SK-N-SH (cell line): Measurements from ENCODE around the gene MACROD2. TPM values are rescaled to one million over a fixed set of nuclear protein-coding genes. Genes with fewer than 3 reads are reported as not detected.

Source experiments
- CTCF ChIA-PET: fragments of 300-600, 350-600 bp; formaldehyde crosslinking; extraction: SDS; loops from one replicate; lab custom pipeline; 2021; lab: Yijun Ruan, JAX
- POLR2A ChIA-PET: fragments of 350-600 bp; sonication (Branson Sonifier 250); formaldehyde crosslinking; extraction: SDS; loops from one replicate; lab custom pipeline; 2020; ENCODE audit warnings: antibody characterized with exemption, inconsistent platforms; lab: Yijun Ruan, JAX
- DNase-seq: peaks from one replicate; pipeline ENCODE4 v3.0.0; 2012
- H2AFZ ChIP-seq: fragments of 200-600 bp; sonication (generic); 2 replicates; pipeline ENCODE4 v1.8.1; 2016; ENCODE audit warnings: antibody characterized with exemption, mild to moderate bottlenecking, low read depth
- H3F3A ChIP-seq: fragments of 200-600 bp; sonication (generic); replicated peaks from 2 replicates; pipeline ENCODE3; 2016; ENCODE audit warnings: antibody characterized with exemption, mild to moderate bottlenecking; ENCODE audit not compliant: insufficient read depth
- H3K27ac ChIP-seq, 2 experiments: fragments of 200-500 bp in 1 of 2; fragments of 200-600 bp in 1 of 2; sonication (Bioruptor generic) in 1 of 2; sonication (generic), shearing (Covaris generic) in 1 of 2; 2 replicates each; pipeline versions ENCODE4 v1.5.1 to v1.6.1; 2014 to 2016; ENCODE audit warnings: low read depth in 2 of 2, inconsistent platforms in 1 of 2, low read length in 1 of 2, mild to moderate bottlenecking in 1 of 2, mixed read lengths in 1 of 2
- H3K27me3 ChIP-seq: fragments of 200-600 bp; sonication (generic), shearing (Covaris generic); 2 replicates; pipeline ENCODE4 v1.6.1; 2016; ENCODE audit warnings: mixed run types; ENCODE audit not compliant: insufficient read depth
- H3K36me3 ChIP-seq, 2 experiments: fragments of 200-500 bp in 1 of 2; fragments of 200-600 bp in 1 of 2; sonication (Bioruptor generic) in 1 of 2; sonication (generic) in 1 of 2; replicated peaks in 1 of 2; 2 replicates each; pipeline versions ENCODE3 to v1.5.1; 2014 to 2016; ENCODE audit warnings: low read length in 1 of 2, mild to moderate bottlenecking in 1 of 2; ENCODE audit not compliant: insufficient read depth in 2 of 2, control insufficient read depth in 1 of 2
- H3K4me1 ChIP-seq, 2 experiments: fragments of 200-500 bp in 1 of 2; fragments of 200-600 bp in 1 of 2; sonication (Bioruptor generic) in 1 of 2; sonication (generic), shearing (Covaris generic) in 1 of 2; 2 replicates each; pipeline versions ENCODE4 v1.5.1 to v1.6.1; 2014 to 2016; ENCODE audit warnings: low read depth in 1 of 2, low read length in 1 of 2, mixed run types in 1 of 2; ENCODE audit not compliant: insufficient read depth in 2 of 2, control insufficient read depth in 1 of 2
- H3K4me2 ChIP-seq: fragments of 200-600 bp; sonication (generic), shearing (Covaris generic); 2 replicates; pipeline ENCODE4 v1.6.1; 2017; ENCODE audit warnings: mixed run types
- H3K4me3 ChIP-seq, 2 experiments: fragments of 200-500 bp in 1 of 2; fragments of 200-600 bp in 1 of 2; sonication (Bioruptor generic) in 1 of 2; sonication (generic), shearing (Covaris generic) in 1 of 2; 2 replicates each; pipeline versions ENCODE4 v1.5.1 to v1.8.1; 2014 to 2016; ENCODE audit warnings: low read depth in 2 of 2, inconsistent platforms in 1 of 2, low read length in 1 of 2, mild to moderate bottlenecking in 1 of 2, mixed read lengths in 1 of 2, moderate library complexity in 1 of 2
- H3K79me2 ChIP-seq: fragments of 200-600 bp; sonication (generic); 2 replicates; pipeline ENCODE4 v1.8.1; 2017; ENCODE audit warnings: mild to moderate bottlenecking; ENCODE audit not compliant: insufficient read depth
- H3K9ac ChIP-seq: fragments of 200-600 bp; sonication (generic); 2 replicates; pipeline ENCODE4 v1.6.1; 2017; ENCODE audit warnings: mixed run types
- H3K9me2 ChIP-seq: fragments of 200-600 bp; sonication (generic); 2 replicates; pipeline ENCODE4 v1.6.1; 2017; ENCODE audit warnings: mixed run types
- H3K9me3 ChIP-seq: fragments of 200-600 bp; sonication (generic); 2 replicates; pipeline ENCODE4 v1.6.1; 2017; ENCODE audit warnings: mixed run types, mild to moderate bottlenecking, moderate library complexity
- H4K20me1 ChIP-seq: fragments of 200-600 bp; sonication (generic); 2 replicates; pipeline ENCODE4 v1.6.1; 2017; ENCODE audit warnings: mild to moderate bottlenecking, mixed run types; ENCODE audit not compliant: insufficient read depth
- CHD2 ChIP-seq: fragments of 150-350 bp; IDR thresholded peaks from 2 replicates; pipeline ENCODE4 v1.6.1; 2018; ENCODE audit warnings: low read length; ENCODE audit not compliant: partially characterized antibody
- EP300 ChIP-seq, 2 experiments: IDR thresholded peaks; 2 replicates each; pipeline versions ENCODE4 v1.4.0 to v1.6.1; 2012; ENCODE audit warnings: borderline replicate concordance in 1 of 2, low read depth in 1 of 2, low read length in 1 of 2
- EZH2phosphoT487 ChIP-seq: fragments of 200-600 bp; sonication (generic); IDR thresholded peaks from 2 replicates; pipeline ENCODE4 v1.6.1; 2017; ENCODE audit warnings: low read depth, mixed run types, mild to moderate bottlenecking, antibody characterized with exemption, moderate library complexity, borderline replicate concordance
- FOSL2 ChIP-seq: IDR thresholded peaks from 2 replicates; pipeline ENCODE4 v1.4.0; 2012; ENCODE audit warnings: low read depth, mild to moderate bottlenecking, moderate library complexity, borderline replicate concordance
- FOXJ3 ChIP-seq: sonication (generic); formaldehyde crosslinking; IDR thresholded peaks from 2 replicates; pipeline ENCODE4 v1.5.1; 2020; ENCODE audit warnings: mild to moderate bottlenecking, missing genetic modification reagents
- JUND ChIP-seq: IDR thresholded peaks from 2 replicates; pipeline ENCODE4 v1.4.0; 2012
- MEF2A ChIP-seq: IDR thresholded peaks from 2 replicates; pipeline ENCODE4 v1.4.0; 2012; ENCODE audit warnings: low read depth, borderline replicate concordance
- POLR2AphosphoS5 ChIP-seq: IDR thresholded peaks from 2 replicates; pipeline ENCODE4 v1.6.1; 2012; ENCODE audit warnings: low read depth, low read length
- RAD21 ChIP-seq: IDR thresholded peaks from 2 replicates; pipeline ENCODE4 v1.6.1; 2012; ENCODE audit warnings: mild to moderate bottlenecking, low read length
- REST ChIP-seq: IDR thresholded peaks from 2 replicates; pipeline ENCODE4 v1.6.1; 2012; ENCODE audit warnings: mild to moderate bottlenecking, low read depth, low read length, moderate library complexity
- RFX5 ChIP-seq: IDR thresholded peaks from 2 replicates; pipeline ENCODE4 v1.6.1; 2012; ENCODE audit warnings: mild to moderate bottlenecking, improper control_type of control experiment, low read length
- SIN3A ChIP-seq: IDR thresholded peaks from 2 replicates; pipeline ENCODE4 v1.6.1; 2012; ENCODE audit warnings: low read depth, mild to moderate bottlenecking, low read length, moderate library complexity, borderline replicate concordance
- TAF1 ChIP-seq: IDR thresholded peaks from 2 replicates; pipeline ENCODE4 v1.6.1; 2012; ENCODE audit warnings: low read depth, mild to moderate bottlenecking, low read length, moderate library complexity, borderline replicate concordance
- TCF12 ChIP-seq: IDR thresholded peaks from 2 replicates; pipeline ENCODE4 v1.4.0; 2012
- TEAD4 ChIP-seq: IDR thresholded peaks from 2 replicates; pipeline ENCODE4 v1.4.0; 2012; ENCODE audit warnings: mild to moderate bottlenecking, borderline replicate concordance; ENCODE audit not compliant: insufficient read depth
- YY1 ChIP-seq: IDR thresholded peaks from 2 replicates; pipeline ENCODE4 v1.4.0; 2012; ENCODE audit warnings: low read depth, mild to moderate bottlenecking
- ZBTB33 ChIP-seq: IDR thresholded peaks from 2 replicates; pipeline ENCODE4 v1.4.0; 2012; ENCODE audit warnings: low read depth, borderline replicate concordance
- WGBS: methylation state at CpG from one replicate; pipeline ENCODE4 v1.1.6; 2017; ENCODE audit warnings: low lambda C conversion rate; 5-methylcytosine and 5-hydroxymethylcytosine counted together
- polyA plus RNA-seq, 3 experiments: library from polyadenylated mRNA; depleted of rRNA; stranded (reverse); fragments of >200 nt; gene quantifications; 2 replicates each; pipeline ENCODE4 v1.2.3, GENCODE V29; 2012
- TF ChIP-seq, protein P1 (sequence below): fragments of 150-350 bp; IDR thresholded peaks from 2 replicates; pipeline ENCODE4 v1.6.1; 2016; ENCODE audit warnings: mild to moderate bottlenecking, low read depth, low read length
- TF ChIP-seq, protein P2 (sequence below): IDR thresholded peaks from 2 replicates; pipeline ENCODE4 v1.4.0; 2012; ENCODE audit warnings: low read depth, borderline replicate concordance
- TF ChIP-seq, protein P3 (sequence below): fragments of 200-600 bp; sonication (generic); IDR thresholded peaks from 2 replicates; pipeline ENCODE4 v1.6.1; 2017; ENCODE audit warnings: antibody characterized with exemption, mild to moderate bottlenecking, moderate library complexity

MACROD2 gene
- polyA plus RNA-seq, 1 of the 3 experiments (the other 2 are of a cell fraction) = 0.33 TPM

- no peak for TF ChIP-seq EP300 (IDR thresholded peaks at IDR 0.05; ENCODE audit: borderline replicate concordance in 1 of 2, low read depth in 1 of 2, low read length in 1 of 2)
- TF ChIP-seq RAD21 = no peak
- TF ChIP-seq FOSL2 = no peak
- TF ChIP-seq, protein P1, sequence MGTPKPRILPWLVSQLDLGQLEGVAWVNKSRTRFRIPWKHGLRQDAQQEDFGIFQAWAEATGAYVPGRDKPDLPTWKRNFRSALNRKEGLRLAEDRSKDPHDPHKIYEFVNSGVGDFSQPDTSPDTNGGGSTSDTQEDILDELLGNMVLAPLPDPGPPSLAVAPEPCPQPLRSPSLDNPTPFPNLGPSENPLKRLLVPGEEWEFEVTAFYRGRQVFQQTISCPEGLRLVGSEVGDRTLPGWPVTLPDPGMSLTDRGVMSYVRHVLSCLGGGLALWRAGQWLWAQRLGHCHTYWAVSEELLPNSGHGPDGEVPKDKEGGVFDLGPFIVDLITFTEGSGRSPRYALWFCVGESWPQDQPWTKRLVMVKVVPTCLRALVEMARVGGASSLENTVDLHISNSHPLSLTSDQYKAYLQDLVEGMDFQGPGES = no peak
- no peak for TF ChIP-seq ZBTB33
- TF ChIP-seq FOXJ3 = no peak
- TF ChIP-seq EZH2phosphoT487 = no peak
- TF ChIP-seq TEAD4 = no peak
- TF ChIP-seq, protein P2, sequence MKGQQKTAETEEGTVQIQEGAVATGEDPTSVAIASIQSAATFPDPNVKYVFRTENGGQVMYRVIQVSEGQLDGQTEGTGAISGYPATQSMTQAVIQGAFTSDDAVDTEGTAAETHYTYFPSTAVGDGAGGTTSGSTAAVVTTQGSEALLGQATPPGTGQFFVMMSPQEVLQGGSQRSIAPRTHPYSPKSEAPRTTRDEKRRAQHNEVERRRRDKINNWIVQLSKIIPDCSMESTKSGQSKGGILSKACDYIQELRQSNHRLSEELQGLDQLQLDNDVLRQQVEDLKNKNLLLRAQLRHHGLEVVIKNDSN = no peak
- TF ChIP-seq YY1 = no peak
- no peak for TF ChIP-seq CHD2
- no peak for TF ChIP-seq SIN3A
- TF ChIP-seq MEF2A = no peak
- TF ChIP-seq, protein P3, sequence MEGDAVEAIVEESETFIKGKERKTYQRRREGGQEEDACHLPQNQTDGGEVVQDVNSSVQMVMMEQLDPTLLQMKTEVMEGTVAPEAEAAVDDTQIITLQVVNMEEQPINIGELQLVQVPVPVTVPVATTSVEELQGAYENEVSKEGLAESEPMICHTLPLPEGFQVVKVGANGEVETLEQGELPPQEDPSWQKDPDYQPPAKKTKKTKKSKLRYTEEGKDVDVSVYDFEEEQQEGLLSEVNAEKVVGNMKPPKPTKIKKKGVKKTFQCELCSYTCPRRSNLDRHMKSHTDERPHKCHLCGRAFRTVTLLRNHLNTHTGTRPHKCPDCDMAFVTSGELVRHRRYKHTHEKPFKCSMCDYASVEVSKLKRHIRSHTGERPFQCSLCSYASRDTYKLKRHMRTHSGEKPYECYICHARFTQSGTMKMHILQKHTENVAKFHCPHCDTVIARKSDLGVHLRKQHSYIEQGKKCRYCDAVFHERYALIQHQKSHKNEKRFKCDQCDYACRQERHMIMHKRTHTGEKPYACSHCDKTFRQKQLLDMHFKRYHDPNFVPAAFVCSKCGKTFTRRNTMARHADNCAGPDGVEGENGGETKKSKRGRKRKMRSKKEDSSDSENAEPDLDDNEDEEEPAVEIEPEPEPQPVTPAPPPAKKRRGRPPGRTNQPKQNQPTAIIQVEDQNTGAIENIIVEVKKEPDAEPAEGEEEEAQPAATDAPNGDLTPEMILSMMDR = no peak
- TF ChIP-seq TCF12 = no peak
- TF ChIP-seq RFX5 = no peak
- no peak for TF ChIP-seq TAF1
- no peak for TF ChIP-seq POLR2AphosphoS5
- no peak for TF ChIP-seq JUND
- TF ChIP-seq REST = no peak
- Histone ChIP-seq H3K4me2 (no peak overlapping the region), H3K36me3 (no peaks in the 10 kb centered on the region), H3F3A (no peaks in the 10 kb centered on the region), H3K9me3 (no peaks in the 10 kb centered on the region), H3K27ac (no peak overlapping the region), H3K27me3 (no peaks in the 10 kb centered on the region), H3K79me2 (no peaks in the 10 kb centered on the region), H3K4me3 (no peak overlapping the region), H3K9ac (no peak overlapping the region), H2AFZ (no peak overlapping the region), H3K9me2 (no peaks in the 10 kb centered on the region), H4K20me1 (no peaks in the 10 kb centered on the region), H3K4me1 (no peaks in the 10 kb centered on the region)
- POLR2A ChIA-PET = no interaction called here
- CTCF ChIA-PET = no interaction called here
- no peak for DNase-seq
- 72% methylated on average over 1 of the region's 1 CpG for WGBS
These were observed 1332.8 kb downstream of the MACROD2 start for GRCh38 chr20:15328084-15328483.
